Body of pancreas (tissue), 4 donors: ENCODE measurements around the gene NUDT22.

Source experiments
- CTCF ChIP-seq, 7 experiments: fragments of 450-650 bp in 4 of 7; fragments of 200-600 bp in 3 of 7; sonication (generic) in 3 of 7; IDR thresholded peaks; one replicate each; pipeline ENCODE4 v1.5.1; 2016 to 2019; ENCODE audit warnings: antibody characterized with exemption in 7 of 7
- POLR2A ChIP-seq, 3 donors: fragments of 450-650 bp; IDR thresholded peaks; one replicate each; pipeline ENCODE4 v1.6.1; 2016; ENCODE audit warnings: antibody characterized with exemption in 3 of 3, mild to moderate bottlenecking in 2 of 3

- TF ChIP-seq CTCF (IDR thresholded peaks at IDR 0.05) (no peak), POLR2A (IDR thresholded peaks at IDR 0.05) (peak in 2 of 3 donors; percentile 45 to 50)
These were observed 8.0 kb downstream of the NUDT22 start, which contains the start of gene VEGFB for GRCh38 chr11:64233913-64234586.
